GM03348 (cell line): ENCODE measurements around the gene ARF1.
"Not testable (repeated sequence)": the region's sequence is repeated elsewhere in the genome, so short reads cannot be mapped to it uniquely, and the experiment has no call there.

ENCODE experiments used
- DNase-seq: peaks from one replicate; pipeline ENCODE4 v3.0.0; 2012; ENCODE audit warnings: low spot score

The ARF1 gene

GRCh38 chr1:228102791-228103620 is 20.5 kb downstream of the ARF1 start, which contains the start of gene C1orf35:
C1orf35 (minus strand) TSS chr1:228103325; CDS start chr1:228103227, 98 bp downstream.
- peak; percentile 98 for DNase-seq

GRCh38 chr1:228104526-228105269 is 22.2 kb downstream of the ARF1 start:
- DNase-seq, result no peak

- no peak for DNase-seq
Measured at GRCh38 chr1:228105270-228105995, 22.9 kb downstream of the ARF1 start.

GRCh38 chr1:228105996-228106799 is 23.7 kb downstream of the ARF1 start:
- no peak for DNase-seq

- no peak for DNase-seq
Measured at GRCh38 chr1:228106800-228107054, 24.2 kb downstream of the ARF1 start.

- no peak for DNase-seq
Measured at GRCh38 chr1:228107636-228108035, 25.1 kb downstream of the ARF1 start.

GRCh38 chr1:228108055-228108690 is 25.7 kb downstream of the ARF1 start:
- DNase-seq, result no peak

GRCh38 chr1:228108742-228109072 is 26.2 kb downstream of the ARF1 start:
- no peak for DNase-seq

- peak; percentile 96 for DNase-seq
Measured at GRCh38 chr1:228109073-228109961, 26.8 kb downstream of the ARF1 start, which contains the start of gene MRPL55. MRPL55 (minus strand) TSS chr1:228109299; CDS start chr1:228108260, 1,039 bp downstream.

GRCh38 chr1:228109962-228110488 is 27.5 kb downstream of the ARF1 start:
- no peak for DNase-seq

GRCh38 chr1:228110556-228110955 is 28.0 kb downstream of the ARF1 start:
- no peak for DNase-seq

GRCh38 chr1:228111315-228111714 is 28.8 kb downstream of the ARF1 start:
- DNase-seq, result not testable (repeated sequence)

GRCh38 chr1:228112167-228112566 is 29.7 kb downstream of the ARF1 start:
- no peak for DNase-seq

GRCh38 chr1:228112617-228113016 is 30.1 kb downstream of the ARF1 start:
- DNase-seq, result no peak

- no peak for DNase-seq
Measured at GRCh38 chr1:228114827-228115226, 32.3 kb downstream of the ARF1 start.

GRCh38 chr1:228117335-228117734 is 34.8 kb downstream of the ARF1 start:
- DNase-seq, result no peak

- DNase-seq, result no peak
Measured at GRCh38 chr1:228118040-228118439, 35.5 kb downstream of the ARF1 start.

- DNase-seq, result no peak
Measured at GRCh38 chr1:228120351-228120750, 37.8 kb downstream of the ARF1 start.

- no peak for DNase-seq
Measured at GRCh38 chr1:228120857-228121489, 38.5 kb downstream of the ARF1 start.
